ENCODE measurements around the gene NXPH2.

Gene NXPH2

GRCh38 chr2:138632066-138632620 is 148.0 kb downstream of the NXPH2 start:
- DNase-seq = no peak

DNA sequence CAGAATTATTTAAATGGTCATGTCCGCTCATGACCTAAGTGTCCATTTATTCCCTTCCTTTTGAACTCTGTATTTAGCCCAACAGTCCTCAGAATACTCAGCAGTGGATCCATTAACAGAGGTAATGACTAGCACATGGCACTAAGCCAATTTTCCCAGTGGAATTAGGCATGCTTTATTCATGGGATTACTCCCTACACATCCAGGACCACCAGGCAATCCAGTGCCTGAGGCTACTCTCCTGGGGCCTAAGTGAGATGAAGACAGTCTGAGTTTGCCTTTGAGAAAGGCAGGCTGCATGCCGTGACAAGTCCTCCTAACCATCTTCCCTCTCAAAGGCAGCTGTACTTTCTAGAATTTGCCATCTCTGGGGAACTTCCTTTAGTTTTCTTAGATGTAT is 150.0 kb downstream of the NXPH2 start:
- DNase-seq = no peak

- no peak for DNase-seq
These were observed 154.0 kb downstream of the NXPH2 start for GRCh38 chr2:138626148-138626547.

DNA sequence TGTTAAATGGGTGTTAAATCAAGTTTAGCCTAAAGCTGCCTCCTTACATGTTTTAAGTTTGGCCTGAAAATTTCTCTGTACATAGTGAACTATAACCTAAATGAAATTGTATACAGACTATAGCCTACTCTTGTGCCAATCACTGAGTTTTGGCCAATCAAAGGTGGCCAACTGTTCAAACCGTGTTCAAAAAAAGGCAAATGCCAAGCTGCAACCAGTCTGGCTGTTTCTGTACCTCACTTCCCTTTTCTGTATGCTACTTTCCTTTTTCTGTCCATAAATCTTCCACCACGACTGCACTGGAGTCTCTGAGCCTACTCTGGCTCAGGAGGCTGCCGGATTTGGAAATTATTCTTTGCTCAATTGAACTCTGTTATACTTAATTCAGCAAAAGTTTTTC is 157.6 kb downstream of the NXPH2 start:
- no peak for DNase-seq

DNA sequence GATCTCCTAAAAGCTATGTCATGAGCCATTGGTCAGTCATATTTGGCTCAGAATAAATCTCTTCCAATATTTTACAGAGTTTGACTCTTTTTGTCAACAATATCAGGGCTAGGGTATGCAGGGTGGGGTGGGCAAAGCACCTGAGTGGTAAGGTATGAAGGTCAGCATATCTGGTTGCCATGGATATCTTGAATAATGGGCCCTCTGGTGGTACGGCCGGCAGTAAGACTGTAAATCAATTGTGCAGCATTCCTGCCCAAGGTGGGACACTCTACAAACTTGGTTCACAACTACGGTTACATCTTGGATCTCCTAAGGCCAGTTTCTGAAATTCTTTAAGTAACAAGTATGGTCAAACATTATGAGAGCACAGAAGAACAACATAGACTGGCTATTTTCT is 159.1 kb downstream of the NXPH2 start:
- no peak for DNase-seq

GRCh38 chr2:138620431-138620830 is 159.8 kb downstream of the NXPH2 start:
- no peak for DNase-seq
